HFFc6 (cell line): Measurements from ENCODE around the gene IPP. TPM values are rescaled to one million over a fixed set of nuclear protein-coding genes. Genes with fewer than 3 reads are reported as not detected.

Experiments used
- DNase-seq: peaks from one replicate; pipeline ENCODE4 v3.0.0-alpha.2; 2018
- H3K27ac Mint-ChIP-seq: 2 replicates; pipeline ENCODE4 v1.8.0; 2020; ENCODE audit warnings: mild to moderate bottlenecking, mixed read lengths
- H3K27me3 Mint-ChIP-seq: 2 replicates; pipeline ENCODE4 v1.8.0; 2021; ENCODE audit warnings: mild to moderate bottlenecking, moderate library complexity, mixed read lengths; ENCODE audit not compliant: insufficient read depth
- H3K36me3 Mint-ChIP-seq: 2 replicates; pipeline ENCODE4 v1.8.0; 2021; ENCODE audit warnings: low read depth, mixed read lengths
- H3K4me1 Mint-ChIP-seq: 2 replicates; pipeline ENCODE4 v1.8.0; 2020; ENCODE audit warnings: low read depth, mixed read lengths
- H3K4me3 Mint-ChIP-seq: 2 replicates; pipeline ENCODE4 v1.8.0; 2020; ENCODE audit warnings: mild to moderate bottlenecking, moderate library complexity, mixed read lengths
- H3K9me3 Mint-ChIP-seq: 2 replicates; pipeline ENCODE4 v1.8.0; 2020; ENCODE audit warnings: mild to moderate bottlenecking, mixed read lengths
- total RNA-seq, 6 experiments: library from RNA; stranded (reverse); fragmentation: NEBNext Ultra II Directional; extraction: Animal tissue kit (Norgen Biotek cat#: 25700); gene quantifications; 2 replicates in 1 of 6; 3 replicates in 5 of 6; pipeline ENCODE4 v1.2.3, GENCODE V29; 2021
- TF ChIP-seq, protein P1 (sequence below): fragments of 200-600 bp; sonication (generic); IDR thresholded peaks from 2 replicates; pipeline ENCODE4 v1.5.0; 2021; ENCODE audit warnings: antibody characterized with exemption, mild to moderate bottlenecking

The IPP gene
- total RNA-seq, 6 experiments from 2014 or later, result 15.7 to 22.0 (median 18.9) TPM

DNA sequence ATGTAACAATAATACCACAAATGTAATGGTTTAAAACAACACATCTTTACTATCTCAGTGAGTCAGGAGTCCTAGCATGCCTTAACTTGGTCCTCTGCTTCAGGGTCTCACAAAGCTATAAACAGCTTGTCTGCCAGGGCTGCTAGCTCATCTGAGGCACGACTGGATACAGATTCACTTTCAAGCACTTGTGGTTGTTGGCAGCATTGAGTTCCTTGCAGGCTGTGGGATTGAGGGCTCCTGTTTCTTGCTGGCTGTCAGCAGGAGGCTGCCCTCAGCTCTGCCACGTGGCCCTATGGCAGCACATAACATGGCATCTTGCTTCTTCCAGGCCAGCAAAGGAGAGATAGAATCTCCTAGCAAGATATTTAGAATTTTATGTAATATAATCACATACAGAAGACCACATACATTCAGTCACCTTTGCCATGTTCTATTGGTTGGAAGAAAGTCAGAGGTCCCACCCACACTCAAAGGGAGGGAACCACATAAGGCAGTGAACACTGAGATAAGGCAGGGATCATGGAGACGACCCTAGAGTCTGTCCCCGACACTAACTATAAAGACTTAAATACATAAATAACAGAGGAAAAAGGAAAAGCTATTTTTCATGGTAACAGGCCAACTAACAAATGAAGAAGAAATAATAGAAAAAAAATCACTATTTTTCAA, 18.9 kb upstream of the IPP start:
- Mint-ChIP-seq H3K36me3 (no peaks in the 10 kb centered on the region), H3K9me3 (no peaks in the 10 kb centered on the region), H3K27me3 (peaks cover 2% of the 10 kb centered on the region; the same call in 1 of the 2 replicates), H3K27ac (peak overlapping the region; percentile 82), H3K4me3 (peak overlapping the region; percentile 13; the same call in 1 of the 2 replicates), H3K4me1 (peaks cover 26% of the 10 kb centered on the region)
- TF ChIP-seq, protein P1, sequence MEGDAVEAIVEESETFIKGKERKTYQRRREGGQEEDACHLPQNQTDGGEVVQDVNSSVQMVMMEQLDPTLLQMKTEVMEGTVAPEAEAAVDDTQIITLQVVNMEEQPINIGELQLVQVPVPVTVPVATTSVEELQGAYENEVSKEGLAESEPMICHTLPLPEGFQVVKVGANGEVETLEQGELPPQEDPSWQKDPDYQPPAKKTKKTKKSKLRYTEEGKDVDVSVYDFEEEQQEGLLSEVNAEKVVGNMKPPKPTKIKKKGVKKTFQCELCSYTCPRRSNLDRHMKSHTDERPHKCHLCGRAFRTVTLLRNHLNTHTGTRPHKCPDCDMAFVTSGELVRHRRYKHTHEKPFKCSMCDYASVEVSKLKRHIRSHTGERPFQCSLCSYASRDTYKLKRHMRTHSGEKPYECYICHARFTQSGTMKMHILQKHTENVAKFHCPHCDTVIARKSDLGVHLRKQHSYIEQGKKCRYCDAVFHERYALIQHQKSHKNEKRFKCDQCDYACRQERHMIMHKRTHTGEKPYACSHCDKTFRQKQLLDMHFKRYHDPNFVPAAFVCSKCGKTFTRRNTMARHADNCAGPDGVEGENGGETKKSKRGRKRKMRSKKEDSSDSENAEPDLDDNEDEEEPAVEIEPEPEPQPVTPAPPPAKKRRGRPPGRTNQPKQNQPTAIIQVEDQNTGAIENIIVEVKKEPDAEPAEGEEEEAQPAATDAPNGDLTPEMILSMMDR, result no peak
- DNase-seq, result peak; percentile 84

DNA sequence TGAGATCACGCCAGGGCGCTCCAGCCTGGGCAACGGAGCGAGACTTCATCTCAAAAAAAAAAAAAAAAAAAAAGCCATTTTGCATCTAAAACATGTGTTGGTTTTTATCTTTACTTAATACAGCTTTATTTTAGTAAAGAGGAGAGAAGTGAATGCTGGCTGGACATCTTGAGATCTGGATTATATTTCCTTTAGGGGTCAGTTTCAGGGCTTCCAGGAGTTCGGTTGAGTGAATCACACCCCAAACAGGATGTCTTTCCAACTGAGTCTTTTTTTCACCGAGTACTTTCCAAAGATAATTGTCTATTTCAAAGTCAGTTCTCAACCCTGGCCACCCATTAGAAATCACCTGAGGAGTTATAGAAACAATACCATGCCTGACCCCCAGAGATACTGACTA, 16.6 kb upstream of the IPP start:
- H3K36me3 Mint-ChIP-seq, result no peaks in the 10 kb centered on the region
- no peaks in the 10 kb centered on the region for H3K27me3 Mint-ChIP-seq
- peak overlapping the region; percentile 71 for H3K27ac Mint-ChIP-seq
- H3K4me1 Mint-ChIP-seq, result peaks cover 26% of the 10 kb centered on the region
- peak; percentile 7 for DNase-seq
- peak overlapping the region; percentile 49 for H3K4me3 Mint-ChIP-seq
- TF ChIP-seq, protein P1, result no peak
- H3K9me3 Mint-ChIP-seq, result no peaks in the 10 kb centered on the region

DNA sequence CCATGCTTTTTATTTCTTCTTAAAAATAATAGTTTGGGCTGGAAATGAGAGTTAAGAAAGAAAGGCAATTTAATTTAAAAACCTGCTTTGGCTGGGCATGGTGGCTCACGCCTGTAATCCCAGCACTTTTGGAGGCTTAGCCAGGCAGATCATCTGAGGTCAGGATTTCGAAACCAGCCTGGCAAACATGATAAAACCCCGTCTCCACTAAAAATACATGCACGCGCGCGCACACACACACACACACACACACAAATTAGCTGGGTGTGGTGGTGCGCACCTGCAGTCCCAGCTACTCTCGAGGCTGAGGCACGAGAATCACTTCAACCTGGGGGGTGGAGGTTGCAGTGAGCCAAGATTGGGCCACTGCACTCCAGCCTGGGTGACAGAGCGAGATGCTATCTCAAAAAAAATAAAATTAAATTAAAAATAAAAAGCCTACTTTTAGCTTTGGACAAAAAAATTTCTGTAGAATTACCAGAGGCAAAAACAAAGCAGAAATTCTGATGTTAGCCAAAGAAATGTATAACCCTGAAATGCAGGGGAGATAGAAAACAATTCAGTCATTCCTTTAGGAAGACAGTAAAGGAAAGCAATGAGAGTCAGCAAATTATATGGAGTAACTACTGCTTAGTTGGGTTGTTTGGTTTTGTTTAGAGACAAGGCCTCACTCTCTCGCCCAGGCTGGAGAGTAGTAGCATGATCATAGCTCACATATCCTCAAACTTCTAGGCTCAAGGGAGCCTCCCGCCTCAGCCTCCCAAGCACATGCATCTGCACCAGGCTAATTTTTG, 15.7 kb upstream of the IPP start:
- TF ChIP-seq, protein P1, result no peak
- H3K27me3 Mint-ChIP-seq, result no peaks in the 10 kb centered on the region
- H3K9me3 Mint-ChIP-seq, result no peaks in the 10 kb centered on the region
- H3K27ac Mint-ChIP-seq, result peak overlapping the region; percentile 18; the same call in 1 of the 2 replicates
- H3K4me1 Mint-ChIP-seq, result peaks cover 26% of the 10 kb centered on the region
- no peak overlapping the region for H3K4me3 Mint-ChIP-seq
- no peaks in the 10 kb centered on the region for H3K36me3 Mint-ChIP-seq
- no peak for DNase-seq

DNA sequence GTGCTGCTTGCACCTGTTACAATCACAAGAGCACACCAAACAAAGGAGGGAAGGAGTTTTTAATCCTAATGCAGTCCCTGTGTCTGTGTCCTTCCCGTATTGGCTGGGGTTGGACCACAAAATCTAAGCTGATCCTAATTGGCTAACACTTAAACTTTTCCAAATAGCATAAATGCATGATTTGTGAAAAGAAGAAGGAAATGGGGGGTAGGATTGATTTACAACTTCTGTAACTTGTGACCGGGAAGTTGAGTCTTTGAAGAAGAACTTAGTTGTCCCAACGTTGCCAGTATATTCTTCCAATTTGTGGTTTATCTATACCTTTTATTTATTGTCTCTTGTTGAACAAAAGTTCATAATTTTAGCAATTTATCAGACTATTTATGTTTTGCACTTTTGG, 11.8 kb upstream of the IPP start:
- DNase-seq, result no peak
- TF ChIP-seq, protein P1, result no peak
- Mint-ChIP-seq H3K4me3 (no peak overlapping the region), H3K4me1 (peaks cover 6% of the 10 kb centered on the region), H3K36me3 (no peaks in the 10 kb centered on the region), H3K27ac (no peak overlapping the region), H3K9me3 (no peaks in the 10 kb centered on the region), H3K27me3 (peaks cover 11% of the 10 kb centered on the region)

DNA sequence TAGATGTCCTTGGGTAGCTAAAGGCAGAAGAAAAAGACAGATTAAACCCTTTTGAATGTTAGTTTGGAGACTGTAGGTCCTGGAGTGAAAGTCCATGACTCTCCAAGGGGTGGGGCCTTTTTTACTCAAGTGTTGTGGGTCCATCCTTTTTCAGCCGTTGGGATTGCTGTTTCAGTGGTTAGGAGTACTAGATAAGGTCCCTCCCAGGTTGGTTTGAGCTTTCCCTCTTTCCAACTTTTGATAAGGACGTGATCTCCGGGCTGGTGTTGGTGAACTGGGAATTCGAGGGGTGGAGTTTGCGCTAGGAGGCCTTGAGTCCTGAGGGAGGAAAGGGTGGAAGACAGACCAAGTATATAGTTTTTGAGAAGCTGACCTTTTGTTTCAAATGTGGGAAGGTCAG, 5.2 kb upstream of the IPP start:
- H3K27me3 Mint-ChIP-seq, result peaks cover 14% of the 10 kb centered on the region
- no peak overlapping the region for H3K27ac Mint-ChIP-seq
- peaks cover 12% of the 10 kb centered on the region; the same call in 1 of the 2 replicates for H3K36me3 Mint-ChIP-seq
- no peak overlapping the region for H3K4me3 Mint-ChIP-seq
- no peak for DNase-seq
- TF ChIP-seq, protein P1, result no peak
- H3K4me1 Mint-ChIP-seq, result peaks cover 13% of the 10 kb centered on the region
- H3K9me3 Mint-ChIP-seq, result peaks cover 6% of the 10 kb centered on the region; the same call in 1 of the 2 replicates
